Measurements from ENCODE around the gene SPATA18. TPM values are rescaled to one million over a fixed set of nuclear protein-coding genes. Genes with fewer than 3 reads are reported as not detected.

The SPATA18 gene
- polyA plus RNA-seq, 1 donor (not counting 4 experiments of a cell fraction or from before 2014, with no cell fraction given) = 5.6 TPM

- Histone ChIP-seq H3K4me3 (ENCODE audit: control insufficient read depth in 2 of 3, extremely low read depth in 1 of 3, insufficient read depth in 2 of 3, low read depth in 1 of 3, low read length in 3 of 3) (no peak overlapping the region), H4K20me1 (ENCODE audit: control insufficient read depth, extremely low read depth, insufficient read depth, low read length) (no peaks in the 10 kb centered on the region), H3K9me3 (ENCODE audit: control insufficient read depth, low read depth, low read length) (no peaks in the 10 kb centered on the region), H3K27me3 (ENCODE audit: control insufficient read depth, extremely low read depth, insufficient read depth, low read length) (no peaks in the 10 kb centered on the region), H3K4me2 (ENCODE audit: control insufficient read depth, extremely low read depth, insufficient read depth, low read depth, low read length) (no peak overlapping the region), H2AFZ (ENCODE audit: control insufficient read depth, low read length) (no peak overlapping the region), H3K4me1 (ENCODE audit: control insufficient read depth, extremely low read depth, insufficient read depth, low read length) (peaks cover 3% of the 10 kb centered on the region), H3K27ac (ENCODE audit: control insufficient read depth, insufficient read depth, low read length) (no peak overlapping the region), H3K79me2 (ENCODE audit: control insufficient read depth, insufficient read depth, low read length) (no peaks in the 10 kb centered on the region), H3K9ac (ENCODE audit: control insufficient read depth, extremely low read depth, insufficient read depth, low read length) (no peak overlapping the region), H3K36me3 (ENCODE audit: control insufficient read depth in 2 of 2, extremely low read depth in 1 of 2, insufficient read depth in 2 of 2, low read length in 2 of 2) (no peaks in the 10 kb centered on the region), H3K9me1 (ENCODE audit: control insufficient read depth, extremely low read depth, insufficient read depth, low read length) (no peaks in the 10 kb centered on the region)
- no peak for TF ChIP-seq EZH2 (IDR thresholded peaks at IDR 0.05; ENCODE audit: low read length)
- TF ChIP-seq CTCF (optimal IDR thresholded peaks at IDR 0.05 in 1 of 3, IDR thresholded peaks at IDR 0.05 in 1 of 3, conservative IDR thresholded peaks at IDR 0.05 in 1 of 3; ENCODE audit: extremely low read depth in 1 of 3, insufficient read depth in 2 of 3, low read length in 3 of 3) = peak in 1 of 3 experiments; percentile 30
- FAIRE-seq = no peak
- dilution Hi-C loops (cut with MboI; ENCODE audit: extremely low pct_ligation_motif_present, low sequenced_read_pairs) = no loop called here
- DNase-seq (ENCODE audit: low read depth, low spot score) = no peak
These were observed 52.2 kb downstream of the SPATA18 start for GRCh38 chr4:52103319-52103718.

GRCh38 chr4:52105276-52105675 lies 54.2 kb downstream of the SPATA18 start:
- no peak for DNase-seq (ENCODE audit: low read depth, low spot score)
- no peak overlapping the region for H3K9ac ChIP-seq (ENCODE audit: control insufficient read depth, extremely low read depth, insufficient read depth, low read length)
- H3K36me3 ChIP-seq (ENCODE audit: control insufficient read depth in 2 of 2, extremely low read depth in 1 of 2, insufficient read depth in 2 of 2, low read length in 2 of 2) = no peaks in the 10 kb centered on the region
- H3K4me3 ChIP-seq (ENCODE audit: control insufficient read depth in 2 of 3, extremely low read depth in 1 of 3, insufficient read depth in 2 of 3, low read depth in 1 of 3, low read length in 3 of 3) = no peak overlapping the region
- no peak overlapping the region for H2AFZ ChIP-seq (ENCODE audit: control insufficient read depth, low read length)
- H3K79me2 ChIP-seq (ENCODE audit: control insufficient read depth, insufficient read depth, low read length) = no peaks in the 10 kb centered on the region
- no peak overlapping the region for H3K4me2 ChIP-seq (ENCODE audit: control insufficient read depth, extremely low read depth, insufficient read depth, low read depth, low read length)
- no peaks in the 10 kb centered on the region for H3K27me3 ChIP-seq (ENCODE audit: control insufficient read depth, extremely low read depth, insufficient read depth, low read length)
- TF ChIP-seq CTCF (optimal IDR thresholded peaks at IDR 0.05 in 1 of 3, IDR thresholded peaks at IDR 0.05 in 1 of 3, conservative IDR thresholded peaks at IDR 0.05 in 1 of 3; ENCODE audit: extremely low read depth in 1 of 3, insufficient read depth in 2 of 3, low read length in 3 of 3) = no peak
- no peak for TF ChIP-seq EZH2 (IDR thresholded peaks at IDR 0.05; ENCODE audit: low read length)
- no peaks in the 10 kb centered on the region for H4K20me1 ChIP-seq (ENCODE audit: control insufficient read depth, extremely low read depth, insufficient read depth, low read length)
- H3K9me3 ChIP-seq (ENCODE audit: control insufficient read depth, low read depth, low read length) = no peaks in the 10 kb centered on the region
- H3K4me1 ChIP-seq (ENCODE audit: control insufficient read depth, extremely low read depth, insufficient read depth, low read length) = peaks cover 3% of the 10 kb centered on the region
- dilution Hi-C loops (cut with MboI; ENCODE audit: extremely low pct_ligation_motif_present, low sequenced_read_pairs) = no loop called here
- no peaks in the 10 kb centered on the region for H3K9me1 ChIP-seq (ENCODE audit: control insufficient read depth, extremely low read depth, insufficient read depth, low read length)
- H3K27ac ChIP-seq (ENCODE audit: control insufficient read depth, insufficient read depth, low read length) = no peak overlapping the region
- peak; percentile 20 for FAIRE-seq

Measured in keratinocyte (primary cell).